Panc1 (cell line): ENCODE measurements around the gene RGS17. TPM values are rescaled to one million over a fixed set of nuclear protein-coding genes. Genes with fewer than 3 reads are reported as not detected.

Experiments
- ATAC-seq: fragments of 200-7000 bp; cut with Tn5 transposase; 2 replicates; pipeline ENCODE4 v1.9.1; 2020; ENCODE audit warnings: mild to moderate bottlenecking, moderate library complexity
- BruUV-seq: library from RNA; stranded (reverse); fragments of 400-500 nt; replicated peaks from 2 replicates; lab custom pipeline; 2021; lab: Mats Ljungman, UMichigan
- CTCF ChIA-PET: fragments of 300-600 bp; sonication (Branson Sonifier 250); formaldehyde crosslinking; loops from one replicate; lab custom pipeline; 2022; ENCODE audit warnings: antibody characterized with exemption; lab: Charles Lee
- POLR2A ChIA-PET: fragments of 300-600 bp; sonication (Branson Sonifier 250); formaldehyde crosslinking; loops from one replicate; lab custom pipeline; 2022; ENCODE audit warnings: antibody characterized with exemption; lab: Charles Lee
- DNase-seq: peaks from one replicate; pipeline ENCODE4 v3.0.0-alpha.2; 2010; ENCODE audit warnings: low read depth, low spot score
- H3K27ac ChIP-seq: 2 replicates; pipeline ENCODE4 v1.5.1; 2011; ENCODE audit warnings: mild to moderate bottlenecking, low read length, inconsistent platforms
- H3K27me3 ChIP-seq: fragments of 200-500 bp; sonication (Bioruptor generic); 2 replicates; pipeline ENCODE4 v1.6.0; 2014; ENCODE audit warnings: low read length, inconsistent platforms; ENCODE audit not compliant: control insufficient read depth, insufficient read depth
- H3K36me3 ChIP-seq: fragments of 200-500 bp; sonication (Bioruptor generic); 2 replicates; pipeline ENCODE4 v1.5.1; 2014; ENCODE audit warnings: inconsistent platforms, mild to moderate bottlenecking, low read length, moderate library complexity; ENCODE audit not compliant: control insufficient read depth, insufficient read depth
- H3K4me1 ChIP-seq: 2 replicates; pipeline ENCODE4 v1.5.1; 2011; ENCODE audit warnings: inconsistent platforms, mild to moderate bottlenecking, low read length, moderate library complexity; ENCODE audit not compliant: control insufficient read depth, insufficient read depth
- H3K4me3 ChIP-seq, 2 experiments: 2 replicates each; pipeline ENCODE4 v1.5.1; 2011 to 2012; ENCODE audit warnings: low read depth in 2 of 2, low read length in 2 of 2, mild to moderate bottlenecking in 2 of 2, inconsistent platforms in 1 of 2, moderate library complexity in 1 of 2
- H3K9me3 ChIP-seq: fragments of 200-500 bp; sonication (Bioruptor generic); 2 replicates; pipeline ENCODE4 v1.5.1; 2014; ENCODE audit warnings: low read depth, mild to moderate bottlenecking, inconsistent platforms, low read length, moderate library complexity; ENCODE audit not compliant: control insufficient read depth, insufficient read depth
- POLR2AphosphoS5 ChIP-seq: IDR thresholded peaks from 2 replicates; pipeline ENCODE4 v1.6.1; 2012; ENCODE audit warnings: mild to moderate bottlenecking, low read depth, low read length, moderate library complexity
- SIN3A ChIP-seq: IDR thresholded peaks from 2 replicates; pipeline ENCODE4 v1.6.1; 2012; ENCODE audit warnings: low read depth, mild to moderate bottlenecking, low read length, moderate library complexity, borderline replicate concordance; ENCODE audit not compliant: insufficient read depth
- TCF7L2 ChIP-seq: IDR thresholded peaks from 2 replicates; pipeline ENCODE4 v1.6.1; 2011; ENCODE audit warnings: mild to moderate bottlenecking, low read depth, low read length, inconsistent platforms
- in situ Hi-C: cut with HindIII; loops from 2 replicates; pipeline ENCODE4 v1.10.0; 2016; ENCODE audit warnings: low sequenced_read_pairs, low pct_unique_long_range_greater_than_20kb
- intact Hi-C: fragments of 100-400 bp; cut with micrococcal nuclease; formaldehyde crosslinking; loops from one replicate; pipeline ENCODE4 v1.10.0; 2022; ENCODE audit not compliant: unreplicated experiment
- total RNA-seq: library from RNA; stranded (reverse); gene quantifications from one replicate; pipeline ENCODE4 v1.2.1, GENCODE V29; 2021; ENCODE audit not compliant: unreplicated experiment
- TF ChIP-seq, protein P1 (sequence below), 2 experiments: IDR thresholded peaks; 2 replicates each; pipeline ENCODE4 v1.6.1; 2011 to 2012; ENCODE audit warnings: low read depth in 2 of 2, control low read depth in 1 of 2, low read length in 1 of 2, mild to moderate bottlenecking in 1 of 2, moderate library complexity in 1 of 2; ENCODE audit not compliant: insufficient read depth in 1 of 2
- TF ChIP-seq, protein P2 (sequence below): fragments of 450-650 bp; IDR thresholded peaks from 2 replicates; pipeline ENCODE4 v1.5.1; 2017; ENCODE audit warnings: mild to moderate bottlenecking

RGS17 gene
- total RNA-seq, 1 experiment from 2014 or later = 8.7 TPM

DNA sequence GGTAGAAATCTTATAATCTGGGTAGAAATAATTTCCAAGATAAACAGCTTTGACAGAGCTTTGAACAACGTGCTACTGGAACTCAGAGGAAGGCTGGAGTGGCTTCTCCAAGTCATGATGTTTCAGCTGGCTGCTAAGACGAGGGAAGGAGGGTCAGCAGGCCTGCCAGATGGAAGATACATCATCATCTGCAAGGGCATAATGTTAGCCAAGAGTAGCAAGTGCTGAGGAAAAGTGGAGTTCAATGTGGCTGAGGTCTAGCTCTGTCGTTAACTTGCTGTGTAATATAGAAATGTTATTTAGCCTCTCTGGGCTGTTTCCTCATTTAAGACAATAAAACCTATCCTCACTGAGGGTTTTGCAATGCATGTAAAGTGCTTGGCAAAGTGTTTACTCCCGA, 35.1 kb downstream of the RGS17 start:
- ATAC-seq = no peak
- Histone ChIP-seq H3K4me1 (peaks cover 15% of the 10 kb centered on the region), H3K9me3 (no peaks in the 10 kb centered on the region), H3K36me3 (no peaks in the 10 kb centered on the region), H3K27ac (no peak overlapping the region), H3K4me3 (no peak overlapping the region), H3K27me3 (no peaks in the 10 kb centered on the region)
- in situ Hi-C loops = no loop called here
- intact Hi-C loops = no loop called here
- no peak for DNase-seq
- ChIA-PET POLR2A (no interaction called here), CTCF (no interaction called here)
- no TSS peak for BruUV-seq
- TF ChIP-seq TCF7L2 = no peak

DNA sequence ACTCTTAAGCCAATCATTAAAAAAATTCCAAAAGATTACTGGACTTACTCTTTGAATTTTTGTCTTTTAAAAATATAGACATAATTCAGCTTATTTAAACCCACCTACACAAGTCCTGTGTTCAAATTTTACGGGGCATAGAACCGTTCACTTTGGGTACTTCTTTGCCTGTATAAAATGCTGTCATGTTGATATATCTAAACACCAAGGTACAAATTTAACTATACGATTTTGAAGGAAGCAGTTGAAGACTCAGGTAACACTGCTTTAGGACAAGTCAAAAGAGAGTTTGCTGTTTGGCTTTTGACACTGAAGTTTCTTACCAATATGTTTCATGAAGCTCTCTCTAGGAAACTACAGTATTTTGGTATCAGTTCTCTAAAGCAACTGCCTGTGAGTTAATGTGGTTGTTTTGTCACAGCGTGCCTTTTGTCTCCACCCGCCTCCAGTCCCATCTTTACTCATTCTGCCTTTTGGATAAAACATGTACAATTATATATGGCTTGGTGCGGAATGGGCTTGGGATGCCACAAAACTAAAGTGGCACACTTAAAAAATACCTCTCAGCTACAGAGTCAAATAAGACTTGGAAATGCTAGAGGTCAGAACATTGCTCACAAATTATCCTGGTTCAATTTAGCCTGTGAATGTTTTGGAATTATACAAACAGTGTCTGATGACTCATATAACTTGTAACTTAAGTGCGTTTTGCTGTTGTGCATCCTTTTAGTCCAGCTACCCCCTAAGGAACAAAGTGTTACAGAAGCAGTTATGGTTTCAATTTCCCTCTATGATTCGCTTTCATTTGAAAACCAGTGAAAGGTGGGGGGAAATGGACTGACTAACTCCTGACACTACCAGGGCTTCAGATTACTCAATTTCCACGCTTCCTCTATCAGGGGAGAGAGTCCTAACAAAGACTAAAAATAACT, 38.7 kb downstream of the RGS17 start:
- peak overlapping the region in 1 of 2 experiments; percentile 34; a peak in 2 of 4 replicates for H3K4me3 ChIP-seq

More for the DNA sequence above, 38.7 kb downstream of the RGS17 start:
- in situ Hi-C loops (no loop called here), intact Hi-C loops (no loop called here)
- ChIA-PET POLR2A (no interaction called here), CTCF (interaction anchor here (0.6 kb wide), 1 partner anchor 133 kb away, joined by 3 read pairs; no protein-coding TSS in a partner anchor)
- no TSS peak for BruUV-seq
- no peaks in the 10 kb centered on the region for H3K9me3 ChIP-seq
- no peaks in the 10 kb centered on the region for H3K27me3 ChIP-seq
- peaks cover 29% of the 10 kb centered on the region for H3K4me1 ChIP-seq
- peak; percentile 61 for ATAC-seq
- H3K36me3 ChIP-seq = no peaks in the 10 kb centered on the region
- no peak for DNase-seq
- TF ChIP-seq TCF7L2 (no peak), POLR2AphosphoS5 (no peak), SIN3A (no peak)
- TF ChIP-seq, protein P1, sequence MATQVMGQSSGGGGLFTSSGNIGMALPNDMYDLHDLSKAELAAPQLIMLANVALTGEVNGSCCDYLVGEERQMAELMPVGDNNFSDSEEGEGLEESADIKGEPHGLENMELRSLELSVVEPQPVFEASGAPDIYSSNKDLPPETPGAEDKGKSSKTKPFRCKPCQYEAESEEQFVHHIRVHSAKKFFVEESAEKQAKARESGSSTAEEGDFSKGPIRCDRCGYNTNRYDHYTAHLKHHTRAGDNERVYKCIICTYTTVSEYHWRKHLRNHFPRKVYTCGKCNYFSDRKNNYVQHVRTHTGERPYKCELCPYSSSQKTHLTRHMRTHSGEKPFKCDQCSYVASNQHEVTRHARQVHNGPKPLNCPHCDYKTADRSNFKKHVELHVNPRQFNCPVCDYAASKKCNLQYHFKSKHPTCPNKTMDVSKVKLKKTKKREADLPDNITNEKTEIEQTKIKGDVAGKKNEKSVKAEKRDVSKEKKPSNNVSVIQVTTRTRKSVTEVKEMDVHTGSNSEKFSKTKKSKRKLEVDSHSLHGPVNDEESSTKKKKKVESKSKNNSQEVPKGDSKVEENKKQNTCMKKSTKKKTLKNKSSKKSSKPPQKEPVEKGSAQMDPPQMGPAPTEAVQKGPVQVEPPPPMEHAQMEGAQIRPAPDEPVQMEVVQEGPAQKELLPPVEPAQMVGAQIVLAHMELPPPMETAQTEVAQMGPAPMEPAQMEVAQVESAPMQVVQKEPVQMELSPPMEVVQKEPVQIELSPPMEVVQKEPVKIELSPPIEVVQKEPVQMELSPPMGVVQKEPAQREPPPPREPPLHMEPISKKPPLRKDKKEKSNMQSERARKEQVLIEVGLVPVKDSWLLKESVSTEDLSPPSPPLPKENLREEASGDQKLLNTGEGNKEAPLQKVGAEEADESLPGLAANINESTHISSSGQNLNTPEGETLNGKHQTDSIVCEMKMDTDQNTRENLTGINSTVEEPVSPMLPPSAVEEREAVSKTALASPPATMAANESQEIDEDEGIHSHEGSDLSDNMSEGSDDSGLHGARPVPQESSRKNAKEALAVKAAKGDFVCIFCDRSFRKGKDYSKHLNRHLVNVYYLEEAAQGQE (IDR thresholded peaks at IDR 0.05; ENCODE audit: insufficient read depth in 1 of 2, low read depth in 2 of 2, low read length in 1 of 2) = no peak
- TF ChIP-seq, protein P2, sequence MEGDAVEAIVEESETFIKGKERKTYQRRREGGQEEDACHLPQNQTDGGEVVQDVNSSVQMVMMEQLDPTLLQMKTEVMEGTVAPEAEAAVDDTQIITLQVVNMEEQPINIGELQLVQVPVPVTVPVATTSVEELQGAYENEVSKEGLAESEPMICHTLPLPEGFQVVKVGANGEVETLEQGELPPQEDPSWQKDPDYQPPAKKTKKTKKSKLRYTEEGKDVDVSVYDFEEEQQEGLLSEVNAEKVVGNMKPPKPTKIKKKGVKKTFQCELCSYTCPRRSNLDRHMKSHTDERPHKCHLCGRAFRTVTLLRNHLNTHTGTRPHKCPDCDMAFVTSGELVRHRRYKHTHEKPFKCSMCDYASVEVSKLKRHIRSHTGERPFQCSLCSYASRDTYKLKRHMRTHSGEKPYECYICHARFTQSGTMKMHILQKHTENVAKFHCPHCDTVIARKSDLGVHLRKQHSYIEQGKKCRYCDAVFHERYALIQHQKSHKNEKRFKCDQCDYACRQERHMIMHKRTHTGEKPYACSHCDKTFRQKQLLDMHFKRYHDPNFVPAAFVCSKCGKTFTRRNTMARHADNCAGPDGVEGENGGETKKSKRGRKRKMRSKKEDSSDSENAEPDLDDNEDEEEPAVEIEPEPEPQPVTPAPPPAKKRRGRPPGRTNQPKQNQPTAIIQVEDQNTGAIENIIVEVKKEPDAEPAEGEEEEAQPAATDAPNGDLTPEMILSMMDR = no peak
- H3K27ac ChIP-seq = peak overlapping the region; percentile 44
